ENCODE data around the gene TRUB2. TPM values are rescaled to one million over a fixed set of nuclear protein-coding genes. Genes with fewer than 3 reads are reported as not detected.
A peak's percentile ranks its signal among the peaks of the same experiment; 100 is the strongest.

Gene TRUB2
- total RNA-seq, 1 experiment from 2014 or later: 22.5 TPM

GRCh38 chr9:128333451-128333869 lies 11.2 kb upstream of the TRUB2 start:
- intact Hi-C loops (cut with micrococcal nuclease; ENCODE audit: unreplicated experiment) (no loop called here), in situ Hi-C loops (cut with HindIII; ENCODE audit: low pct_unique_long_range_greater_than_20kb, low sequenced_read_pairs) (no loop called here)
- ChIA-PET POLR2A (no interaction called here), CTCF (no interaction called here)
- Histone ChIP-seq H3K27ac (ENCODE audit: low read length) (no peak overlapping the region), H3K4me3 (ENCODE audit: low read depth in 2 of 2, low read length in 2 of 2) (no peak overlapping the region), H3K36me3 (ENCODE audit: control insufficient read depth, insufficient read depth, low read length) (no peaks in the 10 kb centered on the region), H3K4me1 (ENCODE audit: control insufficient read depth, insufficient read depth, low read length) (no peaks in the 10 kb centered on the region), H3K27me3 (ENCODE audit: control insufficient read depth, insufficient read depth, low read length) (no peaks in the 10 kb centered on the region), H3K9me3 (ENCODE audit: control insufficient read depth, insufficient read depth, low read depth, low read length) (no peaks in the 10 kb centered on the region)
- DNase-seq (ENCODE audit: low read depth, low spot score) (no peak), ATAC-seq (peak; percentile 22; the same call in 1 of the 2 replicates)
- BruUV-seq (replicated peaks): no TSS peak
- TF ChIP-seq CTCF (IDR thresholded peaks at IDR 0.05) (no peak), SIN3A (IDR thresholded peaks at IDR 0.05; ENCODE audit: borderline replicate concordance, insufficient read depth, low read depth, low read length) (no peak), REST (IDR thresholded peaks at IDR 0.05; ENCODE audit: insufficient read depth in 1 of 2, low read depth in 2 of 2, low read length in 1 of 2) (no peak), POLR2AphosphoS5 (IDR thresholded peaks at IDR 0.05; ENCODE audit: low read depth, low read length) (no peak), TCF7L2 (IDR thresholded peaks at IDR 0.05; ENCODE audit: low read depth, low read length) (no peak)

- peaks cover 5% of the 10 kb centered on the region for H3K4me1 ChIP-seq (ENCODE audit: control insufficient read depth, insufficient read depth, low read length)
- no peak for DNase-seq (ENCODE audit: low read depth, low spot score)
- intact Hi-C loops (cut with micrococcal nuclease; ENCODE audit: unreplicated experiment): no loop called here
- CTCF ChIA-PET: no interaction called here
- no peak for ATAC-seq
- no TSS peak for BruUV-seq (replicated peaks)
- H3K9me3 ChIP-seq (ENCODE audit: control insufficient read depth, insufficient read depth, low read depth, low read length): no peaks in the 10 kb centered on the region
- in situ Hi-C loops (cut with HindIII; ENCODE audit: low pct_unique_long_range_greater_than_20kb, low sequenced_read_pairs): no loop called here
- H3K27me3 ChIP-seq (ENCODE audit: control insufficient read depth, insufficient read depth, low read length): no peaks in the 10 kb centered on the region
- TF ChIP-seq POLR2AphosphoS5 (IDR thresholded peaks at IDR 0.05; ENCODE audit: low read depth, low read length) (no peak), SIN3A (IDR thresholded peaks at IDR 0.05; ENCODE audit: borderline replicate concordance, insufficient read depth, low read depth, low read length) (no peak), REST (IDR thresholded peaks at IDR 0.05; ENCODE audit: insufficient read depth in 1 of 2, low read depth in 2 of 2, low read length in 1 of 2) (no peak), CTCF (IDR thresholded peaks at IDR 0.05) (no peak), TCF7L2 (IDR thresholded peaks at IDR 0.05; ENCODE audit: low read depth, low read length) (no peak)
- H3K36me3 ChIP-seq (ENCODE audit: control insufficient read depth, insufficient read depth, low read length): peaks cover 8% of the 10 kb centered on the region; the same call in 1 of the 2 replicates
- POLR2A ChIA-PET: no interaction called here
- no peak overlapping the region for H3K4me3 ChIP-seq (ENCODE audit: low read depth in 2 of 2, low read length in 2 of 2)
- no peak overlapping the region for H3K27ac ChIP-seq (ENCODE audit: low read length)
Measured at GRCh38 chr9:128325629-128326028, 3.4 kb upstream of the TRUB2 start.

Data from Panc1 (cell line).